ENCODE measurements around the gene FBXO31.

DNA sequence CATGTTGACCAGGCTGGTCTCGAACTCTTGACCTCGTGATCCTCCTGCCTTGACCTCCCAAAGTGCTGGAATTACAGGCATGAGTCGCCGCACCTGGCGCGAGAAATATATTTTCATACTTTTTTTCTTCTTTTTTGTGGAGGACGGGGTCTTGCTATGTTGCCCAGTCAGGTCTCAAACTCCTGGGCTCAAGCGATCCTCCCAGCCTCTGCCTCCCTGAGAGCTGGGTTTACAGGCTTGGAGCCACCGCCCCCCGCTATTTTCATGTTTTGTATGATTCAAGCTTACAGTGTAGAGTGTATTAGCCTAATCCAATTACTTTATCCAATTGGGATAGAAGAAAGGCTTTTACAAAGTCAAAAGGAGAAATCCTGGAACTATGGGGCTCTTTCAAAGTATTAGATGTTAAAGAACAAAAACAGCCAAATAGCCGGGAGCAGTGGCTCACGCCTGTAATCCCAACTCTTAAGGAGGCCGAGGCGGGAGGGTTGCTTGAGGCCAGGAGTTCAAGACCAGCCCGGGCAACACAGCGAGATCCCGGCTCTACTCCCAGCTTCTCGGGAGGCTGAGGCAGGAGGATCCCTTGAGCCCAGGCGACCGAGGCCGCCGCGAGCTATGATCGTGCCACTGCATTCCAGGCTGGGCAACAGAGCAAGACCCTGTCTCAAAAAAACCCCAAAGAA, 7.2 kb upstream of the FBXO31 start:
- TF ChIP-seq CTCF (IDR thresholded peaks at IDR 0.05) (no peak), POLR2A (IDR thresholded peaks at IDR 0.05) (no peak)

Data from adrenal gland (tissue), 5 donors.